HG02852 (cell line): ENCODE data around the gene MPI.
"Not testable (repeated sequence)": the region's sequence is repeated elsewhere in the genome, so short reads cannot be mapped to it uniquely, and the experiment has no call there.

ENCODE experiments used
- ATAC-seq: cut with Tn5 transposase; IDR thresholded peaks from one replicate; pipeline ENCODE4 v1.9.1; 2021; ENCODE audit warnings: mild to moderate bottlenecking, moderate library complexity; ENCODE audit not compliant: unreplicated experiment

The MPI gene

GRCh38 chr15:74924525-74924924 lies 34.7 kb downstream of the MPI start:
- no peak for ATAC-seq

DNA sequence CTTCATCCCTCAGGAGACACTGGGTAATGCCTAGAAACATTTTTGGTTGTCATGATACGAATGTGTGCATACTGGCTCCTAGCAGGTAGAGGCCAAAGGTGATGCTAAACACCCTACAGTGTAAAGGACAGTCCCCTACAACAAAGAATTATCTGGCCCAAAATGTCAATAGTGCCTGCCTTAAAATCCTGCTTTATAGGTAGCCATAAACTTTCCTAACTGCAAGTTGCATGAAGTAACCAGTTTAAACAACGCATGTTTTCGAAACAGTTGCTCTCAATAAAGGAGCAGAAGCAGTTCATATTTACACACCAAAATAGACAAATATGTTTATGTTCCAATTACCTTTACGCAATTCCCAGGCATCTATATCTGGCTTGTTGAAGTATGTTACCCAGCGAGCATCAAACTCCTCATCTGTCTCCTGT lies 38.9 kb downstream of the MPI start:
- no peak for ATAC-seq

DNA sequence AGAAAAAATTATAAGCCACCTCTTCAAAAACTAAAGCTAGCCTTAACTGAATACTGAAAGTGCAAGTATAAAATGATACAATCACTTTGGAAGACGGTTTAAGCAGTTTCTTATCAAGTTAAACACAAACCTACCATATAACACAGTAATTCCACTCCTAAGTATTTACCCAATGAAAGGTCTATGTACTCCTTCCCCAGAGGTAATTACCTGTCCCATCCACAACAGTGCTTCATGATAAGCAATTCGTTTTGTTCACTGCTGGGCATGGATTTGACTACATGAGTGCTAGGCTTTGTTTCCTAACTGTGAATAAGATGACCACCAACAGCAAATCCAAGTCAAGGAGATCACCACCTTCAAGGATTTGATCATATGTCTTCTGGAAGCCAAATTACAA lies 43.7 kb downstream of the MPI start:
- no peak for ATAC-seq

GRCh38 chr15:74935193-74935592 lies 45.4 kb downstream of the MPI start:
- not testable (repeated sequence) for ATAC-seq

DNA sequence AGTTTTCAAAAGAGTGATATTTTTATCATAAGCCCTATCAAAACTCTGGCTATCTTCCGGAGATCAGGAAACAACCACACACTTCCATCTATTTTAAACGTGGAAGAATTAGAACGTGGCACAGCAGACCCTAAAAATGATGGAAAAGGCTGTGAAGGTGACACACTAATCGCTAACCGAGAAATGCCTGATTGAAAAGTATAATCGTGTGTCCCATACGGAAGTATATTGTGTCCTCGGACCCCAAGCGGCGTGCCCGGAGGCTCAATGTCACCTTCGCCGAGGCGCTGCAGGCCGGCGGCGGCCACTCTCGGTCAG lies 47.4 kb downstream of the MPI start:
- no peak for ATAC-seq

DNA sequence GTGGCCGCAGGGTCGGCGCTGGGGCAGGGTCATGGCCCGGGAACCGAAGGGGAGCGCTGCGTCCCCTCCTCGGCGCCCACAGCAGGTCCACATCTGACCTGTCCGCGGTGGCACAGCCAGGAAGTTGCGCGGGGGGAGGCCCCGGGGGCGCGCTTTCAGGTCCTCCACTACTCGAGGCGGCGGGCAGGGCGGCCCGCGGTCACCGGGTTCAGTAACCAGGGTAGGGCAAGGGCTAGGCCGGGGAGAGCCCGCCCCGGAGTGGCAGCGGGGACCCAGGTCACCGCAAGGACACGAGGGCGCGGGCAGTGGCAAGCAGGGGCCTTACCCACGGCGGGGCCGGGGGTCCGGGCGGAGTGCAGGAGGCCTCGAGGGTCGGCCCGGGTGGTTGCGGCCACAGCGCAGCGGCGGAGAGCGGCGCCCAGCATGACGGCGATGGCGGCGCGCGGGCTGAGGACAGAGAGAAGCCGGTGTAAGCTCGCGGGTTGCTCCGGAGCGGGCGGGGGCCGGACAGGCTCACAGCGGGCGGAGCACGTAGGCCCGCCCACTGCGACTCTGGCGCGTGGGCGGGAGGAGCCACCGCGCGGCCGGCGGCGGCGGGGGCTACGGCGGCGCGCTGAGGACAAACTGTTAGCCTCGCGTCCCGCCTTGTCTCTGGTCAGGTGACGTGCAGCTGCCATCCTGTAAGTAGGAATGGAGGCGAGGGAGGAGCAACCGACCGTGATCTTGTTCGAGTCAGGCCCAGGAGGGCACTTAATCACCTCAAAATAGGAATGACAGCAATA lies 47.9 kb downstream of the MPI start, which contains the start of gene COX5A:
Gene COX5A, minus strand, starts transcription at position 484 of the 782 bp plus-strand sequence. Its CDS starts 59 bp downstream, at position 425.
- ATAC-seq = peak; percentile 84

DNA sequence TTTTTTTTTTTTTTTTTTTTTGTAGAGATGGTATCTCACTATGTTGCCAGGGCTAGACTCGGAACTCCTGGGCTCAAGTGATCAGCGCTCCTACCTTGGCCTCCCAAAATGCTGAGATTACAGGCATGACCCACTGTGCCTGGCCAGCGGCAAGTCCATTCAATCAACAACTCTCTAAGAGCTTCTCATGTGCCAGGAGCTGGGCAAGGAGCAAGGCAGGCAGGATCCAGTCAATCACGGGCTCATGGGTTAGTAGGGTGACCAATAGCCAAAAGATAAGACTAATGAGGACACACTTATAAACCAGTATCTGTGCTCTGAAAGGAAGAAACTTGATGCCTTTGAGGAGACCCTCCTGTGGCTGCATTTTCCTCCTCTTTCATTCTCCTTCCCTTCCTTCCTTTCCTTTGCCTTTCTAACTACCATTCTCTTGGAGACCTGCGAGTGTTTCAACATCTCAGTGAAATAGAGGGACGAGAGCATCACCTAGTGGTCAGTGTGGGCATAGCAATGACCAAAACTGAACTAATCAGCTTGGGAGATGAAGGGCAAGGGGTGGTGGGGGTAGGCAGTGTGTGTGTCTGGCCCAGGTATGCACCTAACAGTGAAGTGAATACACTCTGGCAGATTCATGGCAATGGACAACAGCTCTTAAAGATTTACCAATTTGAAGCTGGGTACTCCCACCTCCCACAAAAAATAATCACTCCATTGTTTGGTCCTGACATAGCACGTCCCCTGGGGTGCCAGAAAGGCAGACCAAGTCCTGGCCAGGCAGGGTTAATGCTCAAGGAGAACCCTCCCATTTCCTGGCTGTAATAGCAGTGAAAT lies 60.5 kb downstream of the MPI start:
- ATAC-seq = no peak

DNA sequence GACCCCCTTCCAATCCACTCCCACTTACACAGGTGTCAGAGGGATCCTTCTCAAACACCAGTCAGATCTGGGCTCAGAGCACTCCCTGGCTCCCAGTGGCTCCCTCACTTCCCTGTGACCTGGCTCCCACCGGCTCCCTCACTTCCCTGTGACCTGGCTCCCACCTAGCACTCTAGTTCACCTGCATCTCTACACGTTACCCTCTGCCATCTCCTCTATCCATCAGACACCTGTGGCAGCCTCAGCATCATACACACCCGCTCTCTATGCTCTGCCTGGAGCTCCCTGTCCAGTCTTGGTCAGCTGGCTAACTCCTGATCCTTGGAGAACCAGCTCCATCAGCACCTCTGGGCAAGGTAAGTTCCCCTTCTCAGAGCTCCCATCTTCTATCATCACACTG lies 61.2 kb downstream of the MPI start:
- ATAC-seq = no peak
